H7 (cell line): Measurements from ENCODE around the gene MANF. TPM values are rescaled to one million over a fixed set of nuclear protein-coding genes. Genes with fewer than 3 reads are reported as not detected.

Experiments
- DNase-seq: peaks from one replicate; pipeline ENCODE4 v3.0.0; 2012
- H3K27me3 ChIP-seq: 2 replicates; pipeline ENCODE4 v1.6.0; 2011; ENCODE audit warnings: mild to moderate bottlenecking, low read length; ENCODE audit not compliant: control insufficient read depth, insufficient read depth
- H3K36me3 ChIP-seq: replicated peaks from 2 replicates; pipeline ENCODE4 v1.5.1; 2011; ENCODE audit warnings: low read length; ENCODE audit not compliant: control insufficient read depth, insufficient read depth
- H3K4me3 ChIP-seq: 2 replicates; pipeline ENCODE4 v1.5.1; 2011; ENCODE audit warnings: low read depth, mild to moderate bottlenecking, control low read depth, low read length, moderate library complexity; ENCODE audit not compliant: insufficient read depth
- total RNA-seq: library from RNA; depleted of rRNA; stranded (reverse); fragments of >200 nt; shearing (Covaris generic); gene quantifications from 2 replicates; pipeline ENCODE4 v1.2.3, GENCODE V29; 2014

MANF gene
- total RNA-seq, 1 experiment from 2014 or later: 84.0 TPM

DNA sequence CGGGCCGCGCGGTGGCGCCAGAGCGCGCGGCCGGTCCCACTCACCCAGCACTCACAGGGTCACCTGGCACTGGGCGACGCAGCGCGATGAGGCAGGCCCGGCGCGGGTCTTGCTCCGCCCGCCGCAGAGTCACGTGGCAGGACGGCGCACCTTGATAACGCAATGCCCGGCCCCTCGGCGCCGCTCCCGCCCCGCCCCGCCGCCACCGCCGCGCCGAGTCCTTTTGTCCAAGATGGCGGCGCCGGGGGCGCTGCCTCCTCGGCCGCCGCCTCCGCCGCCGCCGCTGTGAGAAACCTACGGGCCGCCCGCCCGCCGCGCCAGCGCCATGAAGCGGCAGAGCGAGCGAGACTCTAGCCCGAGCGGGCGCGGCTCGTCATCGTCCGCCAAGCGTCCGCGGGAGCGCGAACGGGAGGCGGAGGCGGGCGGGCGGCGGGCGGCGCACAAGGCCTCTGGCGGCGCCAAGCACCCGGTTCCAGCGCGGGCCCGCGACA, 6.0 kb downstream of the MANF start, which contains the start of gene RBM15B:
Gene RBM15B (plus strand): TSS at position 211 of the 491 bp plus-strand sequence. CDS start 115 bp downstream, at position 326.
- no peaks in the 10 kb centered on the region for H3K27me3 ChIP-seq
- peaks cover 54% of the 10 kb centered on the region for H3K36me3 ChIP-seq
- peak; percentile 99 for DNase-seq
- H3K4me3 ChIP-seq: peak within 1 kb of the TSS; percentile 64

DNA sequence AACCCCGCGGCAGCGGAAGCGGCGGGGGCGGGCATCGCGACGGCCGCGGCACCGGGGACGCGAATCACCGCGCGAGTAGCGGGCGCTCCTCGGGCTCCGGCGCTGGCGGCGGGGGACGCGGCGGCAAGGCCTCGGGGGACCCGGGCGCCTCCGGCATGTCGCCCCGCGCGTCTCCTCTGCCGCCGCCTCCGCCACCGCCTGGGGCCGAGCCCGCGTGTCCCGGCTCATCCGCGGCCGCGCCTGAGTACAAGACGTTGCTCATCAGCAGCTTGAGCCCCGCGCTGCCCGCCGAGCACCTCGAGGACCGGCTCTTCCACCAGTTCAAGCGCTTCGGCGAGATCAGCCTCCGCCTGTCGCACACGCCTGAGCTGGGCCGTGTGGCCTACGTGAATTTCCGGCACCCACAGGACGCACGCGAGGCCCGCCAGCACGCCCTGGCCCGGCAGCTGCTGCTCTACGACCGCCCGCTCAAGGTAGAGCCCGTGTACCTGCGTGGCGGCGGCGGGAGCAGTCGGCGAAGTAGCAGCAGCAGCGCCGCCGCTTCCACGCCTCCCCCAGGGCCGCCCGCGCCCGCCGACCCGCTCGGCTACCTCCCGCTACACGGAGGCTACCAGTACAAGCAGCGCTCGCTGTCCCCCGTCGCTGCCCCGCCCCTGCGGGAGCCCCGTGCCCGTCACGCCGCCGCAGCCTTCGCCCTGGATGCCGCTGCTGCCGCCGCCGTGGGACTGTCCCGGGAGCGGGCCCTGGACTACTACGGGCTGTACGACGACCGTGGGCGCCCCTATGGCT, 6.7 kb downstream of the MANF start:
- peak; percentile 79 for DNase-seq
- Histone ChIP-seq H3K36me3 (peaks cover 53% of the 10 kb centered on the region), H3K27me3 (no peaks in the 10 kb centered on the region), H3K4me3 (peak overlapping the region; percentile 64)

DNA sequence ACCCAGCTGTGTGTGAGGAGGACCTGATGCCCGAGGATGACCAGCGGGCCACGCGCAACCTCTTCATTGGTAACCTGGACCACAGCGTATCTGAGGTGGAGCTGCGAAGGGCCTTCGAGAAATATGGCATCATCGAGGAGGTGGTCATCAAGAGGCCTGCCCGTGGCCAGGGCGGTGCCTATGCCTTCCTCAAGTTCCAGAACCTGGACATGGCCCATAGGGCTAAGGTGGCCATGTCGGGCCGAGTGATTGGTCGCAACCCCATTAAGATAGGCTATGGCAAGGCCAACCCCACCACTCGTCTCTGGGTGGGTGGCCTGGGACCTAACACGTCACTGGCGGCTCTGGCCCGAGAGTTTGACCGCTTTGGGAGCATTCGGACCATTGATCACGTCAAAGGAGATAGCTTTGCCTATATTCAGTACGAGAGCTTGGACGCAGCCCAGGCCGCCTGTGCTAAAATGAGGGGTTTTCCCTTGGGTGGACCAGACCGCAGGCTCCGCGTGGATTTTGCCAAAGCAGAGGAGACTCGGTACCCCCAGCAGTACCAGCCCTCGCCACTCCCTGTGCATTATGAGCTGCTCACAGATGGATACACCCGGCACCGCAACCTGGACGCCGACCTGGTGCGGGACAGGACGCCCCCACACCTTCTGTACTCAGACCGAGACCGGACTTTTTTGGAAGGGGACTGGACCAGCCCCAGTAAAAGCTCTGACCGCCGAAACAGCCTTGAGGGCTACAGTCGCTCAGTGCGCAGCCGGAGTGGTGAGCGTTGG, 7.5 kb downstream of the MANF start:
- Histone ChIP-seq H3K4me3 (peak overlapping the region; percentile 64), H3K36me3 (peaks cover 55% of the 10 kb centered on the region), H3K27me3 (no peaks in the 10 kb centered on the region)
- no peak for DNase-seq

DNA sequence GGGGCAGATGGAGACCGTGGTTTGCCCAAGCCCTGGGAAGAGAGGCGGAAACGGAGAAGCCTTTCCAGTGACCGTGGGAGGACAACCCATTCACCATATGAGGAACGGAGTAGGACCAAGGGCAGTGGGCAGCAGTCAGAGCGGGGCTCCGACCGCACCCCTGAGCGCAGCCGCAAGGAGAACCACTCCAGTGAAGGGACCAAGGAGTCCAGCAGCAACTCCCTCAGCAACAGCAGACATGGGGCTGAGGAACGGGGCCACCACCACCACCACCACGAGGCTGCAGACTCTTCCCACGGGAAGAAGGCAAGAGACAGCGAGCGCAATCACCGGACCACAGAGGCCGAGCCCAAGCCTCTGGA, 8.0 kb downstream of the MANF start:
- Histone ChIP-seq H3K27me3 (no peaks in the 10 kb centered on the region), H3K36me3 (peaks cover 49% of the 10 kb centered on the region), H3K4me3 (no peak overlapping the region)
- no peak for DNase-seq

DNA sequence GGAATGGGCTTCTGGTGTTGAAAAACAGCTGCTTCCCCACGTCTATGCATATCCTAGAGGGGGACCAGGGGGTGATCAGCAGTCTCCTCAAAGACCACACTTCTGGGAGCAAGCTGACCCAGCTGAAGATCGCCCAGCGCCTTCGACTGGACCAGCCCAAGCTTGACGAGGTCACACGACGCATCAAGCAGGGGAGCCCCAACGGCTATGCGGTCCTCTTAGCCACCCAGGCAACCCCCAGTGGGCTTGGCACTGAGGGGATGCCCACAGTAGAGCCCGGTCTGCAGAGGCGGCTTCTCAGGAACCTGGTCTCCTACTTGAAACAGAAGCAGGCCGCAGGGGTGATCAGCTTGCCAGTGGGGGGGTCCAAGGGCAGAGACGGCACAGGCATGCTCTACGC, 8.5 kb downstream of the MANF start:
- H3K27me3 ChIP-seq: no peaks in the 10 kb centered on the region
- H3K4me3 ChIP-seq: no peak overlapping the region
- H3K36me3 ChIP-seq: peaks cover 47% of the 10 kb centered on the region
- no peak for DNase-seq

DNA sequence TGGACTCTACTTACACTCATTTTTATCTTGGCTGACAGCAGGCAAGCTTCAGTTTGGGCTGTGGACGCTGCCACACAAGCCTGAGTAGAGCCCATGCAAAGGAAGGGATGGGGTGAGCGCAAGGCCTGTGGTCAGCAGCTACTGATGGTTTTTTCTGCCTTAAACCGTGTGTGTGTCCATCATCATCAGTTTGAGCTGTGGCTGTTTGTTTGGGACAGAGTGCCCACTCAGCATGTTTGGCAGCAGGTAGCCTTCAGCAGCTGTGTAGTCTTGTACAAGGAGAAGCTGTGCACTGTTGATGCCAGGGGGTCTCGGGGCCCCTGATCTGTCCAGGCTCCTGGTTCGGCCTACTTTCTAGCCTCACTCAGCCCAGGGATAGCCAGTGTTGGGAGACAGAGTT, 9.4 kb downstream of the MANF start:
- no peak overlapping the region for H3K4me3 ChIP-seq
- H3K27me3 ChIP-seq: no peaks in the 10 kb centered on the region
- DNase-seq: no peak
- peaks cover 43% of the 10 kb centered on the region for H3K36me3 ChIP-seq

DNA sequence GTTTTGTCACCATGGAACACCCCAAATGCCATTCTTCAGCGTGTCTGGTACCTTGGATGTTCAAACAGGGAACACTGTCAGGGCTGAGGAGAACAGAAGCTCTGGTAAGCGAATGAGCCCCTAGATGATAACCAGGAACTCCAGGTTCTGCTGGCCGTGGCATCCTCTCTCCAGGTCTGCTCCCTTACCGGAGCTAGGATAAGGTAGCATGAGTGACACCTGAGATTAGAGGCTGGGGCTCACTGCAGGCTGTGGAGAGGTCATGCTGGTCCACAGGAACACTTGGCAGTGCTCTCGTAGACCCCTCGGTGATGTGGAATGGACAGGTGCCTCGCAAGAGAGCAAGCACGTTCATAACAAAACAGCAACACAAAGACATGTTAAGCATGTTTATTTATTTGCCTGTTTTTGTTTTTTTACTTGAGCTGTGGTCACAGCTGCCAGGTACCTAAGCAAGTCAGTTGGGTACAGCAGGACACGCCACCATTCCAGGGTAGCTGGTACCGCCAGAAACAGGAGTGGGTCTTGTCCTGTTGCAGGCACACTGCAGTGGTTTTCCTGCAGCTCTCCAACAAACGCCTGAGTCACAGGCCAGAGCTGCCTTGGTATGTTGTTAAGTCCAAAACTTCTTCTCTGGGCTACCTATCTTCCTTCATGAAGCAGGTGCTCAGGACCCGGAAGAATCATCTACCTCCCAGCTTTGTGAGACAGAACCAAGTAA, 10.6 kb downstream of the MANF start:
- Histone ChIP-seq H3K4me3 (no peak overlapping the region), H3K36me3 (peaks cover 40% of the 10 kb centered on the region), H3K27me3 (no peaks in the 10 kb centered on the region)
- no peak for DNase-seq

DNA sequence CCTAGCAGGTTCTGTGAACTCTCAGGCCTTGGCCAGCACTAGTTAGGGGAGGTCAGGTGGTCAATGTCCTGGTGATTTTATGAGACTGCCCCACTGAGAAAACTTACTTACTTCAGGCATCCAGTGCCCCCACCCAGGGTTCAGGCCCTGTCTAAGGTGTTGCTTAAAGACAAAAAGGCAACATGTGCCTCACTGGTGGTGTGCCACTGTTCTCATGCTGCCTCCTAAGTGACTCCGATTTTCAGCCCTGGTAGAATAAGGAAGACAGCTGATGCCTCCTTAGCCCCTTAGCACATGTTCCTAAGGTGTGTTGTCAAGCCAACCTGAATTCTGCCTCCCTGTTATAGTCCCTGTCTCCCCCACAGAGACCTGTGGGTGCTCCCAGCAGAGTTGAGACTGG, 11.3 kb downstream of the MANF start:
- Histone ChIP-seq H3K27me3 (no peaks in the 10 kb centered on the region), H3K4me3 (no peak overlapping the region), H3K36me3 (peaks cover 40% of the 10 kb centered on the region)
- DNase-seq: peak; percentile 13

DNA sequence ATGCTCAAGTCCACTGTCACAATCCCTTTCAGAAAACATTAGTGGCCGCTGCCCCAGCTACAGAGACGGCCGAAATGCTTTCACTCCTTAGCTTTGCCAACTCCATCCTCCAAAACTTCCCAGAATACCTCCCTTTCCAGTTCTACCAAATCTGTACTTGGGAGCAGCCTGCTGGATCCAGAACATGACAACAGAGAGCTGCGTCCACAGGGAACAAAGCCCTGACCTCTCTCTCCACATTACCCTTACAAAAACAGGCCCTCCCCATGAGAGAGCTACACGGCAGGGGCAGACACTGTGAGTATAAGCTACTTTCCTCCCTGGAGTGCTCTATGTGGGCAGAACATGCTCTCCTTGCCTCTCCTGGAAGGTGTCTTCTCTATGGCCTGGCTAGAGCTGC, 12.3 kb downstream of the MANF start:
- no peak for DNase-seq
- Histone ChIP-seq H3K36me3 (peaks cover 40% of the 10 kb centered on the region), H3K4me3 (no peak overlapping the region), H3K27me3 (no peaks in the 10 kb centered on the region)

DNA sequence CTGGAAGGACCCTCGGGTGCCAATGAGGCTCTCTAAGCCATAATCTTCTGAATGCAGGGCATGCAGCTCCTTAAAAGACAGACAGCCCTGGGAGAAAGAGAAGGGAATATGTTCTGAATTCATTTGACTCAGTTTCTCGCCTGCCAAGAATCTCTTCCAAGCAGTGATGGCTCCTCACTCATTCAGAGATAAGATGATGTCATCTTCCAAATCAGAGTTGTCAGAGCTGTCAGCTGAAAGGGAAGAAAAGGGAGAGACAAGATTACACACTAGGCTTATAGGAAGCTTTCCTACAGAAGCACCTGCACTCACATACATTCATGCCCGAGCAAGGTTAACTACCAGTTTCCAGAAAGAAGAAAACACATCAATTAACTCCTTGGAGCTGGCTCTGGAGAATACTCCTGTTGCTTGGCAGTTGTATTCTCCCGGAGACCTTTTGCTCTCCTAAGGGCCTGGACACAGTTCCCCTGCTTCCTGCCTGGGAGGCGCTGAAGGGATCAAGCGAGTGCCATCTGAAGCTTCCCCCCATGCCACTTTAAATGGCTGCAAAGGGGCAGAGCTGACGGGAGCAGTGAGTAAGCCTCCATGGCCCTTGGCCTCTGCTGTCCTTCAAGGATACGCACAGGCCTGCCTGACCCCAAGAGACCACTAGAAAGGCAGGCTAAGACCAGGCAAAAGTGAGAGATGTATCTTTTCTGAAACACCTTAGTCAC, 13.7 kb downstream of the MANF start:
- DNase-seq: no peak
- Histone ChIP-seq H3K36me3 (peaks cover 36% of the 10 kb centered on the region), H3K4me3 (no peak overlapping the region), H3K27me3 (no peaks in the 10 kb centered on the region)

DNA sequence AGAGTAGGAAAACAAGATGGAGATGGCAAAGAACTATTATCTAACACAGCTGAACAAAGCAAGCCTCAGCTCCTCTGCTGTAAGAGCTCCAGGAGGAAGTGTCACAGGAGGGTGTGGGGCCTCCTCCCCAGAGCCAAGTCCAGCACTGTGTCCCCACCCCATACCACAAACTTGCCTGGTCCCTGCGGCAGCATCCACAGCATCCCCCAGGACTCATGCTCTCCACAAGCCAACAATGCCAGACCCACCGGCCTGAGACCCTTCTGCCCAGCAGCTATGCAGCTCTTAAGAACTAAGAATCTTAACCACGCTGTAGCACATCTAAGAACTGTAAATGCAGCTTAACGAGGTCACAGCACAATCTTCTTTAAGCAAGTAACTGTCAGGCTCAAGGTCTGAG, 15.1 kb downstream of the MANF start:
- Histone ChIP-seq H3K4me3 (no peak overlapping the region), H3K27me3 (no peaks in the 10 kb centered on the region), H3K36me3 (peaks cover 26% of the 10 kb centered on the region)
- no peak for DNase-seq

DNA sequence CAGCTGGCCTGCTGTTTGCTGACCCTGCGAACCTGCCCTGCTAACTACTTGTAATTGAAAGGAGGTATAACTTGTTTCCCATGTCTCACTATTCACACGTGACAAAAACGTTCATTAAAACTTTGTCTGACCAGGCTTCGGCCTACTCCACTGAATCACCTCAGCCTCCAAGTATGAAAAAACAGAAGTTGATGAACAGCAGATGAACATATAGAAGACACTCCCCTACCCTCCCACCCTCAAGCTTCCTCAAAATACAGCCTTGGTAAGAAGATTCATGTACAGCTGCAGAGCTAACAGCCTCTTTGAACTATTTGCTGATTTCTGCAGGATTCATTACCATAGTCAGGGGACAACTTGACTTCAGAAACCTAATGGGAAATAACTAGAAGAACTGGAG, 16.6 kb downstream of the MANF start:
- no peaks in the 10 kb centered on the region for H3K27me3 ChIP-seq
- no peak for DNase-seq
- H3K36me3 ChIP-seq: peaks cover 13% of the 10 kb centered on the region
- no peak overlapping the region for H3K4me3 ChIP-seq

DNA sequence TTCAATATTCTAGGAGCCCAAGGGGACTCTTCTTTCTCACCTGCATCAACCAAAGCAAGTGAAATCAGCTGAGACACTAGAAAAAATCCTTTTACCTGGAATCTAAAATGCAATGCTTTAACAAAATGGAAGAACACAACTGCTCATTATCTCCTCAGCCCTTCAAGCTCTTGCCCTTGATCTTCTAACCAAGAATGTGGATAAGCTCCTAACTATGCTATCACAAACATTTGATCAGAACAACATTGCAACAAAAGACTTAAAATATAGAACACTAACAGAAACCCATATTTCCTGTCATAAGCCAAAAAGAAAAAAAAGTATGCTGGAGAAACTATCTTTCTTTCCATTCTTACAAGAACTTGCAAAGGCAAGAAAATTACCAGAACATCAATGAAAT, 18.6 kb downstream of the MANF start:
- peaks cover 6% of the 10 kb centered on the region for H3K36me3 ChIP-seq
- no peak for DNase-seq
- H3K4me3 ChIP-seq: no peak overlapping the region
- H3K27me3 ChIP-seq: no peaks in the 10 kb centered on the region

DNA sequence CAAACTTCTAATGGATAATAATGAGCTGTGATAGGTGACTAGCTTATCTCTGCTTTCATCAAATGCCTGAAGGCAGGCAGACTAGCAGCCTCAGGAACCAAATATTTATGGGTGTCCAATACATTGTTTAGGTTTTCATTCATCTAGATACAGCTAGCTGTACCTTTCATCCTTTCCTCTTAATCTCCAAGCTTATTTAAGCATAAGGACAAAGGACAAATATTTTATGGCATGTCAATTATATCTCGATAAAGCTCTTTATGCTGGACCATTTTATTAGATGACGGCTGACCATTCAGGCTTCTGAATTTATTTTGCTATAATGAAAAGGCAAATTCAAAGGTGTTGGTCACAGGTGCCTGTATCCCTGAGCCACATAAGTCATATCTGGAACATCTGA, 22.9 kb downstream of the MANF start:
- H3K4me3 ChIP-seq: no peak overlapping the region
- no peaks in the 10 kb centered on the region for H3K27me3 ChIP-seq
- peaks cover 13% of the 10 kb centered on the region for H3K36me3 ChIP-seq
- DNase-seq: no peak
